BLaER1 (cell line): Measurements from ENCODE around the gene SHC2.
A peak's percentile ranks its signal among the peaks of the same experiment; 100 is the strongest.

ENCODE experiments used
- H3K27ac ChIP-seq: shearing (Covaris generic); formaldehyde crosslinking; 2 replicates; pipeline ENCODE4 v1.8.1; 2022
- H3K27me3 ChIP-seq: shearing (Covaris generic); formaldehyde crosslinking; 2 replicates; pipeline ENCODE4 v1.8.1; 2022
- H3K36me3 ChIP-seq: shearing (Covaris generic); formaldehyde crosslinking; 2 replicates; pipeline ENCODE4 v1.8.1; 2022
- H3K4me1 ChIP-seq: shearing (Covaris generic); formaldehyde crosslinking; 2 replicates; pipeline ENCODE4 v1.8.1; 2022
- H3K4me2 ChIP-seq: shearing (Covaris generic); formaldehyde crosslinking; 2 replicates; pipeline ENCODE4 v1.8.1; 2022
- H3K4me3 ChIP-seq: shearing (Covaris generic); formaldehyde crosslinking; 2 replicates; pipeline ENCODE4 v1.8.1; 2022
- H3K9ac ChIP-seq: shearing (Covaris generic); formaldehyde crosslinking; 2 replicates; pipeline ENCODE4 v1.8.1; 2022
- H3K9me3 ChIP-seq: shearing (Covaris generic); formaldehyde crosslinking; 2 replicates; pipeline ENCODE4 v1.8.1; 2022
- H4K20me1 ChIP-seq: shearing (Covaris generic); formaldehyde crosslinking; 2 replicates; pipeline ENCODE4 v1.8.1; 2022
- Cebpa-rat ChIP-seq: shearing (Covaris generic); IDR thresholded peaks from 2 replicates; pipeline ENCODE4 v1.8.1; 2022

The SHC2 gene, protein sequence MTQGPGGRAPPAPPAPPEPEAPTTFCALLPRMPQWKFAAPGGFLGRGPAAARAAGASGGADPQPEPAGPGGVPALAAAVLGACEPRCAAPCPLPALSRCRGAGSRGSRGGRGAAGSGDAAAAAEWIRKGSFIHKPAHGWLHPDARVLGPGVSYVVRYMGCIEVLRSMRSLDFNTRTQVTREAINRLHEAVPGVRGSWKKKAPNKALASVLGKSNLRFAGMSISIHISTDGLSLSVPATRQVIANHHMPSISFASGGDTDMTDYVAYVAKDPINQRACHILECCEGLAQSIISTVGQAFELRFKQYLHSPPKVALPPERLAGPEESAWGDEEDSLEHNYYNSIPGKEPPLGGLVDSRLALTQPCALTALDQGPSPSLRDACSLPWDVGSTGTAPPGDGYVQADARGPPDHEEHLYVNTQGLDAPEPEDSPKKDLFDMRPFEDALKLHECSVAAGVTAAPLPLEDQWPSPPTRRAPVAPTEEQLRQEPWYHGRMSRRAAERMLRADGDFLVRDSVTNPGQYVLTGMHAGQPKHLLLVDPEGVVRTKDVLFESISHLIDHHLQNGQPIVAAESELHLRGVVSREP

DNA sequence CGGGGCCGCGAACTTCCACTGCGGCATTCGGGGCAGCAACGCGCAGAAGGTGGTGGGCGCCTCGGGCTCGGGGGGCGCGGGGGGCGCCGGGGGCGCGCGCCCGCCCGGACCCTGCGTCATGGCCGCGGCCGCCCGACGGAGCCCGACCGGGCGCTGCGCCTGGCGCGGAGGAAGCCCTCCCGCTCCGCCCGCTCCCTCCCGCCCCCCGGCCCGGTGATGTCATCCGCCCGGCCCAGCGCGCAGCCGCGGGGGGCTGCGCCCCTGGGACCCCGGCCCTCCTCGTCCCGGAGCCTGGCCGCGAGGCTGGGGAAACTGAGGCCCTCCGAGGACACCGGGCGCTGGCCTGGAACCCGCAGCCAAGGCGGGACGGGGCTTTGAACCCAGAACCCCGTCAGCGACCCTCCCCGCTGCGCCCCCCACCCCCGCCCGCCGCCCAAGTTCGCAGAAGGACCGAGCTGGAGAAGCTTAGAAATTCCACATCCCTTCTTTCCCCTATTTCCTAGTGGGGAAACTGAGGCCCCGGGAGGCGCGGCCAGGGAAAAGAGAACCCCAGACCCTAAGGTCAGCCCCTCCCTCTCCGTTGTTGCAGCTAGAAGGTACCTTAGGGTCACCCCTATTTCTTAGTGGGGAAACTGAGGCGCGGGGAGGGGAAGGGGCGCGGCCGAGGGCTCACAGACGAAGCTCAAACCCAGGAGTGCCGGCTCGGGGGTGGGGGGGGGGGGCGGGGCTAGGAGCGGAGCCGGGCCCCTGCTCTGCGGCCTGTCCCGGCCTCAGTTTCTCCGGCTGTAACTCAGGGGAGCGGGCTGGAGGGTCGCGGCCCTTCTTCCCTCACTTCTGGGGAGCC is at the start of gene SHC2:
TSS of gene SHC2 (minus strand) at position 157 of the 844 bp plus-strand sequence. CDS start at position 120, 37 bp downstream.
- Histone ChIP-seq H3K27me3 (no peaks in the 10 kb centered on the region), H3K4me1 (no peaks in the 10 kb centered on the region), H3K9me3 (peaks cover 56% of the 10 kb centered on the region), H3K9ac (no peak within 1 kb of the TSS), H3K36me3 (no peaks in the 10 kb centered on the region), H3K4me3 (no peak within 1 kb of the TSS), H3K27ac (no peak within 1 kb of the TSS), H4K20me1 (no peaks in the 10 kb centered on the region), H3K4me2 (no peak within 1 kb of the TSS)
- no peak for TF ChIP-seq Cebpa-rat

DNA sequence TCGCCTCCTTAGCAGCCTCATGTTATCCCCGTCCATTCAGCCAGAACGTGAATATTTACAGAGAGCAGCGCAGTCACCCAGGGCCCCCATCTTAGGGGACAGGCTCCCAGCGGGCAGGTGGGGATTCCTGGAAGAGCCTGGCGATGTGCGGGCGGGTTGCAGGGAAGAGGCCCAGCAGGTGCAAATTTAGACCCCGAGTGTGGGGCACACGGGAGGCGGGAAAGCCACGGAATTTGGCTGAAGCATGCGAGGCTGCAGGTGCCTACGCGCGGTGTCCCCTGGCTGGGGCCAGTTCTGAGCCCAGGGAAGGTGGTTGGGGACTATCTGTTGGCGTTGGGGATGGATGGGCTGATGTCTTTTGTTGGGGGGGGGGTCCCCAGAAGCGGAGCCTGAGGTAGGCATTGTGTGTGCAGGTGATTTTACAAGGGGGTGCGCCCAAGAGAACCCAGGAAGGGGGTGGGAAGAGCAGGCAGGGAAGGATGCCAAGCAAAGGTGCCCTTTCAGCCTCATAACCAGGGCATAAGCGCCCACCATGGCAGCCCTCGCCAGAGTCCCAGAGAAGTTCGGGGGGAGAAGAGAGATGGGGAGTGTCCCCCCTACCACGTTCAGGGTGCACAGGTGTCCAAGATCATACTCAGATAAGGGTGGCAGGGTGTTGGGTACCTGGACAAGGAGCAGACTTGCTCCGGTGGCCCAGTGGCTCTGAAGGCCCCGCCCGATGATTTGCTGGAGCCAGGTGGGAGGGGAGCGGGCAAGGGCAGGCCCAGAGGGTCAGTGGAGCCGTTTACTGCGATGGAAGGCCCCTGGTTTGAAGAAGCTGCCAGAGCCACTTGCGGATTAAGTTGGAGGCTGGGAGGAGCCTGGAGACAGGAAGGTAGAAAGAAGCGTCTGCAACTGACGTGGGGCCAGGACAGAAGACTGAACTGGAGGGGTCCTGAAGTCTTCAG is 47.6 kb upstream of the SHC2 start:
- TF ChIP-seq Cebpa-rat, result no peak
- no peaks in the 10 kb centered on the region for H3K27me3 ChIP-seq
- H3K4me1 ChIP-seq, result peaks cover 69% of the 10 kb centered on the region
- H3K36me3 ChIP-seq, result peaks cover 12% of the 10 kb centered on the region
- peak overlapping the region; percentile 91 for H3K4me3 ChIP-seq
- H3K4me2 ChIP-seq, result peak overlapping the region; percentile 99
- H3K27ac ChIP-seq, result peak overlapping the region; percentile 95
- H3K9me3 ChIP-seq, result no peaks in the 10 kb centered on the region
- H4K20me1 ChIP-seq, result peaks cover 14% of the 10 kb centered on the region
- H3K9ac ChIP-seq, result peak overlapping the region; percentile 92

DNA sequence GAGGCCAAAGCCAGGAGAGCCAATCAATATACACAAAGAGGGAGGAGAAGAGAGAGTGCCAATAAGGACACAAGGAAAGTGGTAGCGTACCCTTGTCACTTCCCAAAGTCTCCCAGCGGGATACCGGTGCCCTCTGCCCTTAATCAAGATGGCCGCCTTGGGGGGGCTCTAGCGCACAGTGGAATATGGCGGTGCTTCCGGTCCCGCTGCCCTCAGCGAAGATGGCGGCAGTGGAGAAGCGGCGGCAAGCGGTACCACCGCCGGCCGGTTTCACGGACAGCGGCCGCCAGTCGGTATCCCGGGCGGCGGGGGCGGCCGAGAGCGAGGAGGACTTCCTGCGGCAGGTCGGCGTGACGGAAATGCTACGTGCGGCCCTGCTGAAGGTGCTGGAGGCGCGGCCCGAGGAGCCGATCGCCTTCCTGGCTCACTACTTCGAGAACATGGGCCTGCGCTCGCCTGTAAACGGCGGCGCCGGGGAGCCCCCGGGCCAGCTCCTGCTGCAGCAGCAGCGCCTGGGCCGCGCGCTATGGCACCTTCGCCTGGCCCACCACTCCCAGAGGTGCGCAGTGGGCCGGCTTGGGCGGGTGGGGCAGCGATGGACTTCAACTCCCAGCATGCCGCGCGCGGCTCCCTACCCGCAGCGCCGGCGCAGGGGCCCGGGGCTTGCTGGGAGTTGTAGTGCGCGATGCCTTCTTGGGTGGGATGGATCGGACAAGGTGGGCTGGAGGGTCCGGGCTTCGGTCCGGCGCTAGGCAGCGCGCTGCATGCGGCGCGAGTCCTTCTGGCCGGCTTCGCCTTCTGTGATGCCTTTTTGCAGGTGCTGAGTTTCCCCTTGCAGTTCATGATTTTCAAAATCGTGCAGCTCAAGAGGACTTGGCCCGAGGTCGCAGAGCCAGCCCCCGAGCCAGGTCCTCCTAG is 46.7 kb upstream of the SHC2 start, which contains the start of gene TPGS1:
TSS of gene TPGS1 (plus strand) at position 212 of the 918 bp plus-strand sequence. CDS start at position 222, 10 bp downstream.
- Histone ChIP-seq H3K27me3 (no peaks in the 10 kb centered on the region), H3K9me3 (no peaks in the 10 kb centered on the region), H3K4me1 (peaks cover 65% of the 10 kb centered on the region), H4K20me1 (peaks cover 5% of the 10 kb centered on the region), H3K4me2 (peak within 1 kb of the TSS; percentile 99), H3K36me3 (peaks cover 12% of the 10 kb centered on the region), H3K4me3 (peak within 1 kb of the TSS; percentile 91), H3K27ac (peak within 1 kb of the TSS; percentile 95), H3K9ac (peak within 1 kb of the TSS; percentile 92)
- TF ChIP-seq Cebpa-rat, result no peak

DNA sequence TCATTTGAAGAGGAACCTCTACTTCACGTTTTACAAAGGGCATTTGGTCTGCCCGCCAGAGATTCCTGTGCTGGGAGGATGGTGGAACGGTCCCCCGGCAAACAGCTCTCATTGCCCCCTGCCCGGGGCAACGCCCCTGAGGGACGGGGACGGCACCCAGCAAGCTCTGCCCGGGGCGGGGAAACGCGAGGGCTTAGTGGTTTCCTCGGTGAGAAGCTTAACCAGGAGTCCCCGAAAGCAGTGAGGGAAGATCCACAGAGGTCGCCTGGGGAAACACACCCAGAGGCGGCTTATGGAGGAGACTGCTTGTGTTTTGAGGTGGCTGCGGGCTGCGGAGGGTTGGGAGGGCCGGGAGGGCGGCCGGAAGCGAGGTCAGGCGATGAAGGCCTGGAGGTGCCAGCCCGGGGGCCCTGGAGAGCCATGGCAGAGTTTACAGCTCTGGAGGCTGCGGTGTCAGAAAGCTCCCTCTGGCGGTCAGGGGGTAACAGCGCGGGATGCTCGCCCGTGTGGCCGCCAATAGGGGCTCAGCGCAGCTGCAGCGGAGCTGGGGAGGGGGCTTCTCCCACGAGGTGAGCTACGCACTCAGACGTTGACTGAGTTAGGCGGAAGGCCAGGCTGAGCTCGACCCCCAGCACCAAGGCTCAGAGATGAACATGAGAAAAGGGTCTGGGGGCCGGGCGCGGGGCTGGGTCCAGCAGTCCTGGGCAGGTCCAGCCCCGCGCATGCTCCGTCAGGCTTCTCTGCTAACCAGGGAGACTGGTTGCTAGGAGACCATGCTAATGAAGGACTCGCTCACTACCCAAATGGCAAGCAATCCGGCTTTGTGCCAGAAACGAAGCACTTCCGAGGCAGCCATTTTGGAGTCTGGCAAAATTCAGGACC is 45.8 kb upstream of the SHC2 start:
- H4K20me1 ChIP-seq, result no peaks in the 10 kb centered on the region
- H3K4me2 ChIP-seq, result peak overlapping the region; percentile 99
- H3K36me3 ChIP-seq, result peaks cover 12% of the 10 kb centered on the region
- H3K27me3 ChIP-seq, result no peaks in the 10 kb centered on the region
- no peaks in the 10 kb centered on the region for H3K9me3 ChIP-seq
- H3K4me3 ChIP-seq, result peak overlapping the region; percentile 91
- H3K9ac ChIP-seq, result peak overlapping the region; percentile 92
- TF ChIP-seq Cebpa-rat, result no peak
- H3K27ac ChIP-seq, result peak overlapping the region; percentile 95
- peaks cover 57% of the 10 kb centered on the region for H3K4me1 ChIP-seq

DNA sequence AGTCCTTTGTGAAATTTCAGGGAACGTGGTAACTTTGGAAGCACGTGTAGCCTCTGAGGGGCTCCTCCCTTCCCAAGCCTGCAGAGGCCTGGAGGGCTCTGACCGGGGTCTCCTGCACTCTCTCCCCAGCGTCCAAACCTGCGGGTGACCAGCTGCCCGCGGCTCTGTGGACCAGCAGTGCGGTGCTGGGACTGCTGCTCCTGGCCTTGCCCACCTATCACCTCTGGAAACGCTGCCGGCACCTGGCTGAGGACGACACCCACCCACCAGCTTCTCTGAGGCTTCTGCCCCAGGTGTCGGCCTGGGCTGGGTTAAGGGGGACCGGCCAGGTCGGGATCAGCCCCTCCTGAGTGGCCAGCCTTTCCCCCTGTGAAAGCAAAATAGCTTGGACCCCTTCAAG is 43.8 kb upstream of the SHC2 start:
- no peak overlapping the region for H3K4me2 ChIP-seq
- no peak overlapping the region for H3K9ac ChIP-seq
- H3K27me3 ChIP-seq, result peaks cover under 1% of the 10 kb centered on the region; the same call in 1 of the 2 replicates
- peaks cover 9% of the 10 kb centered on the region for H3K36me3 ChIP-seq
- H3K4me3 ChIP-seq, result no peak overlapping the region
- no peaks in the 10 kb centered on the region for H3K9me3 ChIP-seq
- no peak overlapping the region for H3K27ac ChIP-seq
- H4K20me1 ChIP-seq, result no peaks in the 10 kb centered on the region
- TF ChIP-seq Cebpa-rat, result no peak
- H3K4me1 ChIP-seq, result peaks cover 37% of the 10 kb centered on the region

DNA sequence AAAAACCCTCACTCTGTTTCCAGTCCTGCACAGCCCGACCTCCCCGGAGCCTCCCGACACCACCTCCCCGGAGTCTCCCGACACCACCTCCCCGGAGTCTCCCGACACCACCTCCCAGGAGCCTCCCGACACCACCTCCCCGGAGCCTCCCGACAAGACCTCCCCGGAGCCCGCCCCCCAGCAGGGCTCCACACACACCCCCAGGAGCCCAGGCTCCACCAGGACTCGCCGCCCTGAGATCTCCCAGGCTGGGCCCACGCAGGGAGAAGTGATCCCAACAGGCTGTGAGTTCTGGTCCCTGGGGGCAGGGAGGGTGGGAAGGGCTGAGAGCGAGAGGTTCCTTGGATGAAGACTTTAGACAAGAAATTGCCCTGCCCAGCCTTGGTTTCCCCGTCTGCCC is 40.8 kb upstream of the SHC2 start:
- no peak overlapping the region for H3K9ac ChIP-seq
- H3K9me3 ChIP-seq, result no peaks in the 10 kb centered on the region
- TF ChIP-seq Cebpa-rat, result no peak
- no peaks in the 10 kb centered on the region for H4K20me1 ChIP-seq
- no peak overlapping the region for H3K4me2 ChIP-seq
- no peaks in the 10 kb centered on the region for H3K36me3 ChIP-seq
- H3K27ac ChIP-seq, result no peak overlapping the region
- H3K27me3 ChIP-seq, result peaks cover 23% of the 10 kb centered on the region
- no peak overlapping the region for H3K4me3 ChIP-seq
- H3K4me1 ChIP-seq, result peaks cover 37% of the 10 kb centered on the region

DNA sequence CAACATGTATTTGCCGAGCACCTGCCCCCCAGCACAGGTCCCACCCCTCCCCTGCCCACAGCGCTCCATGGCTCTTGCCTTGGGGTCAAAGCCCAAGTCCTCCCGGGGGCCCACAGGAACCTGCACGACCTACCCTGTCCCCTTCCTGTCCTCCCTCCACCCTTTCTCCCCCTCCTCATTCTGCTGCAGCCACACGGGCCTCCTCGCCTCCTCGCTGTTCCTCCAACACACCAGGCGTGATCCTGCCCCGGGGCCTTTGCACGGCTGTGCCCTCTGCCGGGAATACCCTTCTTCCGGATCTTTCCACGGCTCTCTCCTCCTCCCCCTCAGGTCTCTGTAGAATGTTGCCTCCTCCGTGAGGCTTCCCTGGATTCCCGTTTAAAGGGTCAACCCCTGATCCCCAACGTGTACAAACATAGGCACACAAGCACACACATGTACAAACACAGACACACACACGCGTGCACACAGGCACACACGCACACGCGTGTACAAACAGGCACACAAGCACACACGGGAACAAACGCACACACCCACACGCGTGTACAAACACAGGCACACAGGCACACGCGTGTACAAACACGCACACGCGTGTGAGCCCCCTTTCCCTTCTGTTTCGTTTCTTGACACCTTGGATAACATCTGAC is 38.3 kb upstream of the SHC2 start:
- Histone ChIP-seq H3K9me3 (no peaks in the 10 kb centered on the region), H3K4me2 (peak overlapping the region; percentile 84; the same call in 1 of the 2 replicates), H3K4me3 (no peak overlapping the region), H3K36me3 (no peaks in the 10 kb centered on the region), H3K27ac (no peak overlapping the region), H3K9ac (no peak overlapping the region), H3K4me1 (peaks cover 24% of the 10 kb centered on the region), H4K20me1 (no peaks in the 10 kb centered on the region), H3K27me3 (peaks cover 40% of the 10 kb centered on the region)
- no peak for TF ChIP-seq Cebpa-rat
